IPS-11a (cell line): ENCODE measurements around the gene NAA80.
A peak's percentile ranks its signal among the peaks of the same experiment; 100 is the strongest.
"Not testable (repeated sequence)": the region's sequence is repeated elsewhere in the genome, so short reads cannot be mapped to it uniquely, and the experiment has no call there.

ENCODE experiments used
- H3K4me3 ChIP-seq: one replicate; pipeline ENCODE4 v1.5.1; 2013; ENCODE audit warnings: low read depth, low read length, control low read depth

The NAA80 gene

DNA sequence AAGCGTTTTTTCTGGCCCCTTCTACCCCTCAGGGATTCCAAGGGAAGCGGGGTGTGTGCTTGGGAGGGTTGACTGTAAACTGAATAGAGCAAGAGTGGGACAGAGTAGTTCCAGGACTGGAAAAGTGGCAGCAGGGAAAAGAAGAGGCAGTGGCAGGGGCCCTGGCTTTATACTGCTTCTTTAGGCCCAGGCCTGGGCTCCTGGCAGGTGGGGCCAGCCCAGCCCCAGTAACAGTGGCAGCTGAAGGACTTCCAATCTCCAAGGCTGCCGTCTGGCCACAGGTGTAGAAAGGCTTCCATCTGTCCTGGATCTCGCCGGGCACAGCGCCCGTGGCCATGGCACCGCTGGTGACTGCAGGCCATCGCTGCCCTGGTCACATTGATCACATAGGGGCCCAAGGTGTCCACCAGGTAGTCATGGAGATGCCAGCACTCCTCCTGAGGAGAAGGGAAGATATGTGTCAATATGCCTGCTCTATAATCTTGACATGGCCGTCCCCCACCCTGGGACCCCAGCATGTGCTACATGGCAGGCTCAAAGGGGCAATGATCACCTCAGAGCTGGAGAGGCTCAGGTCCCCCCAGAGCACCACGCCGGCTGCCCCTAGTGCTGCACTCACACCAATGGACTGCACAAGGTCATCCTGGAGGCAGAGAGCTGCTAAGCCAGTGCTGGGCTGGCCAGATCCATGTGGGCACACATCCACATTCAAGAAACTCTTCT, 6.0 kb downstream of the NAA80 start:
- no peak overlapping the region for H3K4me3 ChIP-seq

DNA sequence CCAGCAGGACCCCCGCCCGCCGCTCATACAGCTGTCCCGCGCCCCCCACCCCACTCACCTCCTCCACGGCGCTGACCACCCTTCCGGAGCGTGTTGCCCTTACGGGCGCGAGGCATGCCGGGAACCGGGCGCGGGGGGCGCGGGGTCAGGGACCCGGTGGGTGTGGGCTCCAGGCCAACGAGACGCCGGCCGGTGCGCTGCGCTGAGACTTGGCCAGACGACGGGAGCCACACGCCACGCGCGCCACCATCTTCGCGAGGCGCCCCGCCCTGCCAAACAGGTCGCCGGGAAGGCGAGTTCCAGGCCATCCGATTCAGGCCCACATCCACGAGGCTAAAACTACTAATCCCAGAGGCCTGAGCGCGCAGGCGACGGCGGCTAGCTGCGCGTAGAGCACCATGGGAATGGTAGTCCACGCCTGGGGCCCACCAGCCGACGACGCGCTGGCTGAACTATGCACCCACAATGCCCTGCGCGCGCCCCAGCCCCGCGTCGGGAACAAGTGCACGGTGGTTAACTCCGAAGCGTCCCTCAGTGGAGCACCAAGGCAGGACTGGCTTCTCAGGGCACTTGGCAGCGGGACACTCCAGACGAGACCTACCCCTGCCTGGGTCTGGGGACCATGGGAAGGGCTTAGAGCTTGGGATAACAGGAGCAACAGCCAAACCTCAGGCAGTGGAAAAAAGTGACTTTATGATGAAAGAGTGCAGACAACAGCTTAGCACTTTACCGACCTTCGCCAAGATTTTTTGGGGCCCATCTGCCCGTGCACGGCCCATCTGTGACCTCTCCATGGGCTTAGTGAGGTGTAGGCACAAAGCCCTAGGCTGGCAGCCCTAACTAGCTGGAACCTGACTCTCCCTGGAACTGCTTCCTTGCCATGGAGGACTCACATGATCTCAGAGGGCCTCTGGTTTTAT, 6.8 kb downstream of the NAA80 start, which contains the start of gene IFRD2:
Gene IFRD2 (minus strand): TSS at position 271 of the 920 bp plus-strand sequence. CDS start 155 bp downstream, at position 116.
- H3K4me3 ChIP-seq: peak within 1 kb of the TSS; percentile 84

DNA sequence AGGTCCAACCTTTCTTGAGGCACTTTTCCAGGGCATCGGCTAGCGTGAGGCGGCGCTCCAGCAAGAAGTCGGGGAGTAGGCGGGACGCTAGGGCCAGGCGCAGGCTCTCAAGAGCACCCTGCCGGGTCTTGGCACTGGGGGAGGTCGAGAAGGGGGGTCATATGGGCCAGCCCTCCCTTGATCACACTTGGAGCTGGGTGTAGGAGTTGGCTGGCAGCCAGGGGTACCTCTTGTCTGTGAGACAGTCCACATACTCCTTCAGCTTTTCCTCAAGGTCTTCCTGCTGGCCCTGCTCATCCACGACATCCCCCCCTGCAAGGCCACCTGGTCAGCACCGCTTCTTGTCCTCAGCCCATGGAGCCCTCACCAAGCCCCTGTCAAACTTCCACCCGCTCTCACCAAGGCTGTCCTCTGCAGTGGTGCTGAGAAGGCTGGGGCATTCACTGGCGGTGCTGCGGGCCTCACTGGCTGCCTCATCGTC, 9.0 kb downstream of the NAA80 start:
- H3K4me3 ChIP-seq: no peak overlapping the region

DNA sequence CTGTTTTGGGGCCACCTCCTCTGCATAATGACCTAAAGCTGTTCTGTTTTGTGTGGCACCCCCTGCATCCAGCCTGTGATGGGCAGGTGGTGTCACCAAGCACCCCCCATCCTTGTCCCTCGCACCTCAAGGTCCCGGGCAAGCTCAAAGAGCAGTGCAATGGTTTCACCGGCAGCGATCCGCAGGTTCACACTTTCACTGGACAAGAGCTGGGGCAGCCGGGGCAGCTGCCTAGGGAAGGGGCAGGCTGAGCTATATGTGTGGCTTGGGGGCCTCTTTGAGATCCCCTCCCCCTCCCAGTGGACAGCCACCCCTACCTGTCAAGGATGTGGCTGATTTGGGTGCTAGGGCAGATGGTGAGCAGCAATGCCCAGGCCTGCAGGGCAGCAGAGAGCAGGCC, 10.1 kb downstream of the NAA80 start:
- H3K4me3 ChIP-seq: no peak overlapping the region

DNA sequence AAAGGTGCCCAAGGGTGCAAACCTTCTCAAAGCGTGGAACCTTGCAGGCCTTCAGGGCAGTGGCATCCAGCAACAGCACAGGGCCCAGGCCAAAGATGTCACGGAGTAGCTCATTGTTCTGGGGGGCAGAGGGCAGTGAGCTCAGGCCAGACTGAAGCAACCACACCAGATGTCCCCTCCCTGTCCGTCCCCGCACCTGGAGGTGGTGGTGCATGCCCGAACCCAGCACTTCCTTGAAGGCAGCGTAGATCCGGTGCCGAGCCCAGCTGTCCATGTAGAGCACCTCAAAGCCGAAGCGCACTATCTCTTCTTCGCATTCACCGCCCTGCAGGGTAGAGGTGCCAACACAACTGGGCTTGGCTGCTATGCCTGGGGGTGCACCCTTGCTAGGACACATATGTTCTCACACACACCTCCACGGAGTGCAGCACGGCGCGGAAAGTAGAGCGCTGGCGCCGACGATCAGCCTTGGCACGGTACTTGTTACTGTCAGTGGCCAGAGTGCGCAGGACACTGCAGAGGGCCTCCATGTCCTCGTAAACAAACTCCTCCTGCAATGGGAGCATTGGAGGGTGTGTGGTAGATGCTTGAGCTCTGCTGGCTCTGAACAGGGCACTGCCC, 10.7 kb downstream of the NAA80 start:
- H3K4me3 ChIP-seq: no peak overlapping the region

DNA sequence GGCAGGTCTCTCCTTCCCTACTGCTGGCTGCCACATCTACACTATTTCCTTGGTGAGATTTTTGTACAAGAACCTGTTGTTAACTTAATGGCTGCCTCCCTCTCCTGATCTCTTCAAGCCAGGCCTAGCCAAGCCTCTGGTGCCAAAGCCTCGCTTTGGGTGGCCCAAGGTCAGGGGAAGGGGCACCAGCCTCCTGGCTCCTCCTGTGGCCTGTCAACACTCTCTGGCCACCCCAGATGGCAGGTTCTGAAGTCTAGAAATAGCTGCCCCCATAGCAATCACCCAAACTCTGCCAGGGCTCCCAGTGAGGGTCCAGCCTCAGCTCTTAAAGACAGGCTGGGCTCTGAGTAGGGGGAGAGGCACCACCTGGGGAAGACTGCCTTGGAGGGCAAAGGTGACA, 11.9 kb downstream of the NAA80 start:
- no peak overlapping the region for H3K4me3 ChIP-seq

DNA sequence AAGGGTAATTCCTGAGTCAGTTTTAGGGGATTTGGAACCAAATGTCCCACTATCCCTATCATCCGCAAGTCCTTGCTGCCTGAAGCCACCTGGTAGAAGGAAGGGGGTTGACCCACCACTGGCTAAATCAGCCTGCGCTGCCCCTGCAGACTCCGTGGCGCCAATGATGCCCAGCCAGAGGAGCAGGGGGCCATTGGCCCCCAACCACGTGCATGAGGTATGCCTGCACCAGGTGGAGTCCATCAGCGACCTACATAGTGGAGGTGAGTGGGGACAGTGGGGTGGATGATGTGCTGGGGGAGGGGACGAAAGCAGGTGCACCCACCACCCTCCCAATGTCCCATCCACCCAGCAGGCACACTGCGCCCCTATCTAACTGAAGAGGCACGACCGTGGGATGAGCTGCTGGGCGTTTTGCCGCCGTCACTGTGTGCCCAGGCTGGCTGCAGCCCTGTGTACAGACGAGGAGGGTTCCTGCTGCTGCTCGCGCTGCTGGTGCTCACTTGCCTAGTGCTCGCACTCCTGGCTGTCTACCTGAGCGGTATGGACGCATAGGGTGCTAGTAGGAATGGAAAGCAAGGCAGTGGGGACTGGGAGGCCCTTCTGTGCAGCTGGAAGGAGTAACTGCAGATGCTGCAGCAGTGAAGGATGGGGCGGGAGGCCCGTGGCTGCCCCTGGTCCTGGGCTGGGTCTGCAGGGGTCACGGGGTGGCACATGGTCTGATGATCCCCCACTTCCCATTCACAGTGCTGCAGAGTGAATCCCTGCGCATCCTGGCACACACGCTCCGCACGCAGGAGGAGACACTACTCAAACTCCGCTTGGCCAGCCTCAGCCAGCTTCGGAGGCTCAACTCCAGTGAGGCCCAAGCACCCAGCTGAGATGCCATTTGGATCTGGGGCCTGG, 12.6 kb downstream of the NAA80 start:
- H3K4me3 ChIP-seq: no peak overlapping the region

DNA sequence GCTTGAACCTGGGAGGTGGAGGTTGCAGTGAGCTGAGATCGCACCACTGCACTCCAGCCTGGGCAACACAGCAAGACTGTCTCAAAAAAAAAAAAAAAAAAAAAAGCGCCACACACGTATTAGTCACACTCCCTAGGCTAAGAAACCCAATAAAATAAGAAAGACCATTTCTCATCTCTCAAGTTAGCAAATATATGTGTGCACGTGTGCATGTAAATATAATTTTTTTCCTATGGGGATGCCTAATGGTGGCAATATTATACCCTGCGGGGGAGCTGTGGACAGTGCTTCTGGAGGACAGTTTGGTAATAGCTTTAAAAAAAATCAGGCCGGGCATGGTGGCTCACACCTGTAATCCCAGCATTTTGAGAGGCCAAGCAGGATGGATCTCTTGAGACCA, 15.1 kb downstream of the NAA80 start:
- H3K4me3 ChIP-seq: not testable (repeated sequence)

DNA sequence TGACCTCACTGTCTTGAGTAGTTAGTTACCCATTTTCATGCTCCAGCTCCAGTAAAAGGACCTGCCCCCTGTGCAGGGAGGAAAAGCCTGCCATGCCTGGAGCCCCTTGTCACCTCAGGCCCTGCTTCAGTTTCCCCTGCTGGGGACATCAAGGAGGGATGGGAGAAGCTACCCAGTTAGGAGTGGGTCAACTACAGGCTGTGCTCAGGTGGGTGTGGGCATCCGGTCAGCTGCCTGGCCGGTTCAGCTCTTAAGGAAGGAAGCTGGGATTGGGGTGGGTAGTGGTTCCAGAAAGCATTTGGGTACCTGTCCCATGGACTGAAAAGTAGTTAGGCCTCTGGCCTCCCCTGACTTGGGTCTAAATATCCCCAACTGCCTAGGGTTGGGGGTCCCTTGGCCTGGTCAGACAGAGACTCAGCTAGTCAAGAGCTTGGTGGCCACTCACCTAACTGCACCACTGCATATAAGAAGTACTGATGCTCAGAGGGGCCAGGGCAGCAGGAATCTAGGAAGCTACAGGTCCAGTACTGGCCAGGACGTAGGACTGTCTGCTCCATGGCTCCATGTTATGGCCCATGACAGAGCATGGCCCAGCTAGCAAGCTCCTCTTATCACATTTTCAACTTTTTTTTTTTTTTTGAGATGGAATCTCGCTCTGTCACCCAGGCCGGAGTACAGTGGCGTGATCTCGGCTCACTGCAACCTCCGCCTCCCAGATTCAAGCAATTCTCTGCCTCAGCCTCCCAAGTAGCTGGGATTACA, 19.8 kb downstream of the NAA80 start:
- no peak overlapping the region for H3K4me3 ChIP-seq

DNA sequence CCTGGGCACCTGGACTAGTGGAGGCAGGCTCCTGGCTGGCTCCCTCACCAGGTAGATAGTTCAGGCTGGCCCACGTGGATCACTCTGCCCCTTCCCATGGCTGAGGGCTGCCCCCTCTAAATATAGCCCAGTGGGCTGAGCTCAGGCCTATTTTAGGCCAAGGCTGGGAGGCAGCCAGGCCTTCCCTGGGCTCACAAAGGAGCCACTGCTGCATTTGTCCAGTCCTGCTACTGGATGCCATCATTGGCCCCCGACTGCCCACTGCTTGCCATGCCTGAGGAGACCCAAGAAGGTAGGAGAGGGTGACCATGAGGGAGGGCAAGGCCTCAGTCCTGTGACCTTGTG, 20.4 kb downstream of the NAA80 start, which contains the start of gene LSMEM2:
Gene LSMEM2 (plus strand): TSS at position 208 of the 345 bp plus-strand sequence. CDS start 27 bp downstream, at position 235.
- H3K4me3 ChIP-seq: no peak within 1 kb of the TSS

DNA sequence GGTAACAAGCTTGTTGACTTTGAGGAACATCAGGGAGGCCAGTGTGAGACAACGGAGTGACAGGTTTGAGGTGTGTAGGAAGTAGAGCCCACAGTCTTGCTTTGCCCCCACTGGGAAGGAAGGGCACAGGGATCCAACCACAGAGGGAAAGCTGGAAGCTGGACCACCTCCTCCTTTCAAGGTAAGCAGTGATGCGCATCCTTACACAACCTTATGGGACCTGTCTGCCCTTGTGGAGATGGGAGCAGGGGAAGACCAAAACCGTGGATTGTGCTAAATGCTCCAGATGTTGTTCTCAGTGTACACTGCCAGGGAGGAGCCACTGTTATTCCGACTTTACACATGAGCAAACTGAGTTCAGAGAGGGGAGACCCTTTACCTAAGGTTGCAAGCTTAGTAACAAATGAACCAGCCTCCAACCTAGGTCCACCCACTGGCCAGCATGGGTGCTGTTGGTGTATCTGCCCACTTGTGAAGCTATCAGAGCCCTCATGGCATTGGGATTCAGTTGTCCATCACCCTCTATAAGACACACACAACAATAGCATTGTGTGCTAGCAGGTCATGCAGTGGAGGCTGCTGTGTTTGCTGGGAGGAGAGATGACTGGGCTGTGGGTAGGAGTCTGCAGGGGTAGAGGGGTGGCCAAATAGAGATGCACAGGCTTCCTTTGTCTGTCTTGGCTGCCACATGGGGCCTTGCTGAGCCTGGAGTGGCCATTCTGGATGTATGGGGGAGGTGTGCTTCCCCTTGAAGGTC, 20.9 kb downstream of the NAA80 start:
- no peak overlapping the region for H3K4me3 ChIP-seq

DNA sequence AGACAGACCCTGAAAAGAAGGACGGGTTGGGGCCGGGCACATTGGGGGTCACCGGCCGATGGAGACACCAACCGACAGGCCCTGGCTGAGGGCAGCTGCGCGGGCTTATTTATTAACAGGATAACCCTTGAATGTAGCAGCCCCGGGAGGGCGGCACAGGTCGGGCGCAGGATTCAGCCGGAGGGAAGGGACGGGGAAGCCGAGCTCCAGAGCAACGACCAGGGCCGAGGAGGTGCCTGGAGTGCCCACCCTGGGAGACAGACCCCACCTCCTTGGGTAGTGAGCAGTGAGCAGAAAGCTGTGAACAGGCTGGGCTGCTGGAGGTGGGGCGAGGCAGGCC, 22.5 kb downstream of the NAA80 start:
- no peak overlapping the region for H3K4me3 ChIP-seq

DNA sequence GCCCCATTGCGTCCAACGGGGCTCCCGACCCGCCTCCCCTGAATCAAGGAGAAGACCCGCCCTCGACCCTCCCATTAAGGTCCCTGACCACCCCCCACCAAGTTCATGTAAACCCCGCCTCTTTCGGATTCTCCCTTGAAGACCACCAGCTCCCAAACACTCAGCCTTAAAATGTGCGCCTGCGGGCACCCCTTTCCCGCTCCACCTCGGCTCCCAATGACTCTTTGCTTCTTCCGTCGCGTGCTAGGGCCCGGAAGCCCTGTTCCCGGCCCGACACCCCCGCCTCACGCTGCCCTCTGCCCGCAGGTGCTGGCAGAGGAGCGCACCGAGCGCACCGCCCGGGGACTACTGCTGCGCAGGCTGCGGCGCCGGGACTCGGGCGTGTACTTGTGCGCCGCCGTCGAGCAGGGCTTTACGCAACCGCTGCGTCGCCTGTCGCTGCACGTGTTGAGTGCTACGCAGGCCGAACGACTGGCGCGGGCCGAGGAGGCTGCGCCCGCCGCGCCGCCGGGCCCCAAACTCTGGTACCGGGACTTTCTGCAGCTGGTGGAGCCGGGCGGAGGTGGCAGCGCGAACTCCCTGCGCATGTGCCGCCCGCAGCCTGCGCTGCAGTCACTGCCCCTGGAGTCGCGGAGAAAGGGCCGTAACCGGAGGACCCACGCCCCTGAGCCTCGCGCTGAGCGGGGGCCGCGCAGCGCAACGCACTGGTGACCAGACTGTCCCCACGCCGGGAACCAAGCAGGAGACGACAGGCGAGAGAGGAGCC, 23.0 kb downstream of the NAA80 start:
- no peak overlapping the region for H3K4me3 ChIP-seq

DNA sequence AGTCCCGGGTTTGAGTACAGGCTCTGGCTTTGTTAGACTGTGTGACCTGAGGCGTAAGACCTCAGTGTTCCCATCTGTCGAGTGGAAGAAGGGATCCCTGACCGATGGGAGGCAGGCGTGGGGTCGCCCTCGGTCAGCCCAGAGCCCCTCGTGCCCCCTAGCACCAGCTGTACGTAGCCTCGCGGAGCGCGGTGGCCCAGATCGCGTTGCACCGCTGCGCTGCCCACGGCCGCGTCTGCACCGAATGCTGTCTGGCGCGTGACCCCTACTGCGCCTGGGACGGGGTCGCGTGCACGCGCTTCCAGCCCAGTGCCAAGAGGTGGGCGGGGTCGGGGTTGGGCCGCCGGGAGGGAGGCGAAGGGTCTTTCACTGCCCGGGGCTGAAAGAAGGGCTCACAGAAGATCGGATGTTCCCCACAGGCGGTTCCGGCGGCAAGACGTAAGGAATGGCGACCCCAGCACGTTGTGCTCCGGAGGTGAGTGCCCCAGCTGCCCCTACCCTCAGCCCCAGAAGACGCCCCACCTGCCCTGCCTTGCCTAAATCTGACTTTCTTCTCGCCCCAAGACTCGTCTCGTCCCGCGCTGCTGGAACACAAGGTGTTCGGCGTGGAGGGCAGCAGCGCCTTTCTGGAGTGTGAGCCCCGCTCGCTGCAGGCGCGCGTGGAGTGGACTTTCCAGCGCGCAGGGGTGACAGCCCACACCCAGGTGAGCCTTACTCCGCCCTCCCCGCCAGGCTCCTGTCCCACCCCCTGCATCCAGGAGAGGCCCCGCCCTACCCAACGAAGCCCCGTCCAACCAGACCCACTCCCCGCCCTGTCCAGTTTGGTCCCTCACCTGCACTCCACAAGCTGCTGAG, 23.8 kb downstream of the NAA80 start:
- H3K4me3 ChIP-seq: peak overlapping the region; percentile 13

DNA sequence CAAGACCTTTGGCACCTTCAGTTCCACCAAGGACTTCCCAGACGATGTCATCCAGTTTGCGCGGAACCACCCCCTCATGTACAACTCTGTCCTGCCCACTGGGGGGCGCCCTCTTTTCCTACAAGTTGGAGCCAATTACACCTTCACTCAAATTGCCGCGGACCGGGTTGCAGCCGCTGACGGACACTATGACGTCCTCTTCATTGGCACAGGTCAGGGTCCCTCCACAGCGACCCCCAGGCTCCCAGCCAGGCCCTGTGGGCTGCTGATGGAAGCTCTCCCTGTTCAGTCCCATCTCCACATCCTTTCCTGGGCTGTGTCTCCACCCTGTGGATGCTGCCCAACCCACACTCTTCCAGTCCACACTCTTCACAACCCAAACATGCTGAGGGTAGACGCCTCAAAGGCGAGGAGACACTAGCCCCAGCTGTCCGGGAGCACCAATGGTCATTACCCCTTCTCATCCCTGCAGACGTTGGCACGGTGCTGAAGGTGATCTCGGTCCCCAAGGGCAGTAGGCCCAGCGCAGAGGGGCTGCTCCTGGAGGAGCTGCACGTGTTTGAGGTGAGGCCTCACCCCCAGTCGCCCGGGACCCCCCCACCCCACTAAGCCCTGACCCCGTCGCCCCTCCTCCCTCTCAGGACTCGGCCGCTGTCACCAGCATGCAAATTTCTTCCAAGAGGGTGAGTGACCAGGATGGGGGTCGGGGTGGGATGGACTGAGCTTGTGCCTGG, 24.7 kb downstream of the NAA80 start:
- peak overlapping the region; percentile 13 for H3K4me3 ChIP-seq

DNA sequence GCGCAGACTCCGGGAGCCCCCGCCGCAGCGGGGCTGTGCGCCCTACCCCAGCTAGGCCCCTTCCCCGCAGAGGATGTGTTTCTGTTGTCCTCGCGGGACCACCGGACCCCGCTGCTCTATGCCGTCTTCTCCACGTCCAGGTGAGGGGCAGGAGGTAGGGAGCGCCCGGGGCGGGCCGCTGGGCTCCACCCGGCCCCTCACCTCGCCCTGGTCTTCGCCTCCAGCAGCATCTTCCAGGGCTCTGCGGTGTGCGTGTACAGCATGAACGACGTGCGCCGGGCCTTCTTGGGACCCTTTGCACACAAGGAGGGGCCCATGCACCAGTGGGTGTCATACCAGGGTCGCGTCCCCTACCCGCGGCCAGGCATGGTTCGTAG, 25.5 kb downstream of the NAA80 start:
- H3K4me3 ChIP-seq: no peak overlapping the region
